COLO668 (cell line): ENCODE data around the gene SLC6A7.

Source experiments
- DNase-seq: peaks from one replicate; lab custom pipeline; 2025; ENCODE audit not compliant: unreplicated experiment; lab: John Stamatoyannopoulos, UW

SLC6A7 gene

DNA sequence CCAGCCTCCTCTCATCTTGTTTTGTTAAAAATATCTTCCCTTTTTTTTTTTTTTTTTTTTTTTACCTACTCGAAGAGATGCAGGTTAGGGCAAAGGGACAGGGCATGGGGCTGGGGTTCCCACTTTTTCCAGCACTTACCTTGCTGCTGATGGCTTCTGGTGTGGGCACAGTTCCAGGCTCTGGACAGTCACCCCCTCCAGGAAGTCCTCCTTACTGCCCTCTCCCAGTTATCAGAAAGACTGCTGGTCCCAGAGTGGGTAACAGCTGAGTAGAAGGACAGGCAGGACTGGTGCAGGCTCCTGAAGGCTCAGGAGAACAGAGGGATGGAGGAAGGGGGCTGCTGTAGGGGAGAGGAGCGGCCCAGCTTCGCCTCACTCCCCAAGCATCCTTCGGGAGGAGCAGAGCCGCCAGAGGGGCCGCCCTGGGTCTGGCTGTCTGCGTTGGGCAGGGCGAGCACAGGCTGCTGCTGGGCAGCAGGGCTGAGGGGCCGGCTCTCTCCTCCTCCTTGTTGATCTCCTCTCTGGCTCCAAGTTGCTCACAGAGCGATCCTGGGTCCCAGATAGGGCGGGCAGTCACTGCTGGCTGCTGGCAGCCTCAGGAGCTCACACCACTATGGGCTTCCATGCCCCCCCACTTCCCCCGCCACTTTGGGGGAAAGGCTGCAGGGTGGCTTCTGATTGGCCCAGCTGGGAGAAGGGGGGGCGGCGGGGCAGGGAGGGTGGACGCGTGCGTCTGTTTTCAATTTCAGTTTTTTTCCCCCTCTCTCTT lies 34.4 kb upstream of the SLC6A7 start, which contains the start of gene PDGFRB:
PDGFRB (minus strand) TSS at position 588 of the 769 bp plus-strand sequence. CDS start 18,798 bp downstream, outside the sequence.
- no peak for DNase-seq

DNA sequence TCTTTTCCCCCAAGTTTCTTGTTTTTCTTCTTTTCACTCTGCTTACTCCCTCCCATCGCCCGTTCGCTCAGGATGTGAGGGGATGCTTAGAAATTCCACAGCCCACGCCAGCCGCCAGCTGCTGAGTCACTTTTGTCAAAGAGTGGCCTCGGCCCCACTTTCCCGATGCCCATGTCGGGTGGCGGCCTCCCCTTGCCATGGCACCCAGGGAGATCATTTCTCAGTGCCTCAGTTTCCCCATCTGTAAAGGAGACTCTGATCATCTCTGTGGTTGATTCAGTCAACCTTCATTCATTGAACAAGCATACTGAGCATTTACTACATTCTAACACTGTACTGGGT lies 33.9 kb upstream of the SLC6A7 start:
- DNase-seq = no peak

DNA sequence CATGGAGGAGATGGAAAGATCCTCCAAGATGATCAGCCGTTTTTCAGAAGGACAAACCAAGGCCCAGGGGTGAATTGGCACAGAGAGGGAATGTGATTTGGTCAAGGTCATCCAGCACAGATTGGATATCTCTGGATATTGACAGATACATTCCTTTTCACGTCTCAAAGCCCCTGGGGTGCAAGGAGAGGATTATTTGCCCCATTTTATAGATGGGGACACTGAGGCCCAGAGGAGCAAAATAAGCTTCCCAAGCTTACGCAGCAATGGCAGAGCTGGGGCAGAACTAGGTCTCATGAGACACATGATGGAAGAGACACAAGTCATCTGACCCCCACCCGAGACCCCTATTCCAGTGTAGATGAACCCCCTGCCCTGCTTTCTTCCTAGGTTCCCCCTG lies 33.3 kb upstream of the SLC6A7 start:
- no peak for DNase-seq

DNA sequence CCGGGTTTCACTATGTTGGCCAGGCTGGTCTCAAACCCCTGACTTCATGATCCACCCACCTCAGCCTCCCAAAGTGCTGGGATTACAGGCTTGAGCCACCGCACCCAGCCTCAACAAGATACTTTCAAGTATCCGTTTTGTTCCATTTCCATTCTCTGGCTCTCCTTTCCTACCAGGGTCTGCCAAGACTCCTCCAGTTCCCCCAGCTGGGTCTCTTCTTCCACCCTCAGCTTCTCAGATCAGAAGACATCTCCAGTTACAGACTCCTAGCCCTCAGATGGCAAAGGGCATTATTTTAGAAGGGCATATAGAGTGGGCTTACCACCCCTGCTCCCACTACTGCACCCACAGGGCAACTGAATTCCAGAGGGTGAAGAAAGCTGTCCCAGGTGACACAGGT lies 32.7 kb upstream of the SLC6A7 start:
- no peak for DNase-seq

DNA sequence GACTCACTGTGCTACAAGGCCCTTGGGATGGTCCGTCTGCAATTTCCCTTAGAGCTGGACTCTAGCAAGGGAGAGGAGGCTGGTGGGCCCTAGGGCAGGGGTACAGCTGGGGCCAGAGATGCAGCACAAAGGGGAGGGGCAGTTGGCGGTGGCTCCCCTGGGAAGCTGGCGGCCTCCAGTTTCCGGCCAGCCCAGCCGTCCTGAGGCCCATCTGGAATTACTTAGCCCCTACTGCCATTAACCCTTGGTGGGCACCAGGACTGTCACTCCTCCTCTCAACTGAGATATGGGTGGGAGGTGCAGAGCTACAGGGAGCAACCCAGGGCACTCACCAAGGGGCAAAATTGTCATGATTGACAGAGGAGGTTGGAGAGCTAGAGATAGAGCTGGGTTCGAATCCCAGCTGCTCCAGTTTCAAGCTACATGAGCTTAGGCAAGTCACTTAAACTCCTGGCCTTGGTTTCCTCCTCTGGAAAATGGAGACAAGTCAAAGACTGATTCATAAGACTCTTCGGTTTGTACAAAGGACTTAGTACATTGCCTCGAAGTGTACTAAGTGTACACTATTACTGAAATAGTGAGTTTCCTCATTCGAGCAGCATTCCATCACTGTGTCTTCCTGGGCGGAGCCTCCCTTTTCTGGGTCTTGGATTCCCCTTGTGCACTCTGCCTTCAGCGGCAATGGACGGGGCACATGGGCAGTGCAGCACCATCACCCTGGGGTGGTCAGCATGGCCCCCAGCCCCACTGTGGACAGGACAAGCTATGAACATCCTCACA lies 31.5 kb upstream of the SLC6A7 start:
- no peak for DNase-seq

DNA sequence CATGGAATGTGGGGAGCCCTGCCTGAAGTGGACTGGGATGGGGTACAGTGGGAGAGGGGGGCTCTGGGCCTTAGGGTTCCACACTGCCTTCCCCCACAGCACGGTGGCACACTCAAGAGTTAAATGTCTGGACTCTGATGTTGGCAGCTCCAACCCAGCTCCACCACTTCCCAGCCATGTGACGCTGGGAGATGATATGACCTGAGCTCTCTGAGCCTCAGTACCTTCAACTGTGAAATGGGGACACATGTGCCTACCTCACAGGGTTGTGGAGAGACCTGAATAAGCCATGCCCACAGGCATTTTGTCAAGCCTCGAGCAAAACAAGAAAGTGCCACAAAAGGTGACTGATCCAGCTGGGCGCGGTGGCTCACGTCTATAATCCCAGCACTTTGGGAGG lies 30.8 kb upstream of the SLC6A7 start:
- no peak for DNase-seq

DNA sequence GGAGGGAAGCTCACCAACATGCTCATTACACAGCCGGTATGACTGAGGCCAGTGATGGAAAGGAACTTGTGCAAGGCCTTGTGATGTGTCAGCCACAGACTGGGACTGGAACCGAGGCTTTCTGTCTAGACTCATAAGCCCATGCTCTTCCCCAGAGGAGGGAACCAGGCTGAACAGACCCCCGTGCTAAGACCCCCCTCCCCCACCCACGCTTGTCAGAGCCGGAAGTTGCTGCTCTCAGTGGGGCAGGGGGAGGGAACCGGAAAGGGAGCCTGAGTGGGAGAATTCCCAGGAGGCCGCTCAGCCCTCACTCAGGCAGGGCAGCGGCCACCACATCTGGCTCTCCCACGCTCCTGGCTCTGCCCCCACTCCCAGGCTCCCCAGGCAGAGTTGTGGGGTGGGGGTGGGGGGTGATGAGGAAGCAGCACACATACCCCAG lies 30.1 kb upstream of the SLC6A7 start:
- DNase-seq = no peak

DNA sequence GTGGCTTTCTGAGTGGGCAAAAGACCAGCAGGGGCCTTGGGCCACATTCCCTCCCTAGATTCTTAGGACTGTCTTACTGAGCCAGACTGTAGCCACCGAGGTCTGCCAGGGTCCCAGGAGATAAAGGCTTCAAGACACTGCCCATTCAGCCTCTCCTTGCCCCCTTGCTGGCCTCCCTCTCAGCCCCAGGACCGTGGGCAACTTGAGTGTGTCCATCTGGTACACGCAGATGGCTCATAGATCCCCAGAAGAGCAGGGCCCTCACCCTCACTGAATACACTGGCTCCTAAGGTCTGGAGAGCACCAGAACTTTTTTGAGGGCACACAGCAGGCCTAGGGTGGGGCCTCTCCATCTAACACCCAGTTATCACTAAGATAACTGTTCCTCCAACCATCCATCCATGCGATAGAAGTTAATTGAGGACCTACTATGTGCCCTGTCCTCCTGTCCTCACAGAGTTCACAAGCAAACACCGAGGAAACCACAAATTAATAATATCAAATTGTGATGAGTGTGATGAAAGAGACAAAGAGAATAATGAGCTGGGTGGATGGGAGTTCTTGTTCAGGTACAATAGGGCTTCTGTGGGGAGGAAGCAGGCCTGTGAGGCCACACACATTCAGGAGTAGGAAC lies 29.3 kb upstream of the SLC6A7 start:
- DNase-seq = no peak

DNA sequence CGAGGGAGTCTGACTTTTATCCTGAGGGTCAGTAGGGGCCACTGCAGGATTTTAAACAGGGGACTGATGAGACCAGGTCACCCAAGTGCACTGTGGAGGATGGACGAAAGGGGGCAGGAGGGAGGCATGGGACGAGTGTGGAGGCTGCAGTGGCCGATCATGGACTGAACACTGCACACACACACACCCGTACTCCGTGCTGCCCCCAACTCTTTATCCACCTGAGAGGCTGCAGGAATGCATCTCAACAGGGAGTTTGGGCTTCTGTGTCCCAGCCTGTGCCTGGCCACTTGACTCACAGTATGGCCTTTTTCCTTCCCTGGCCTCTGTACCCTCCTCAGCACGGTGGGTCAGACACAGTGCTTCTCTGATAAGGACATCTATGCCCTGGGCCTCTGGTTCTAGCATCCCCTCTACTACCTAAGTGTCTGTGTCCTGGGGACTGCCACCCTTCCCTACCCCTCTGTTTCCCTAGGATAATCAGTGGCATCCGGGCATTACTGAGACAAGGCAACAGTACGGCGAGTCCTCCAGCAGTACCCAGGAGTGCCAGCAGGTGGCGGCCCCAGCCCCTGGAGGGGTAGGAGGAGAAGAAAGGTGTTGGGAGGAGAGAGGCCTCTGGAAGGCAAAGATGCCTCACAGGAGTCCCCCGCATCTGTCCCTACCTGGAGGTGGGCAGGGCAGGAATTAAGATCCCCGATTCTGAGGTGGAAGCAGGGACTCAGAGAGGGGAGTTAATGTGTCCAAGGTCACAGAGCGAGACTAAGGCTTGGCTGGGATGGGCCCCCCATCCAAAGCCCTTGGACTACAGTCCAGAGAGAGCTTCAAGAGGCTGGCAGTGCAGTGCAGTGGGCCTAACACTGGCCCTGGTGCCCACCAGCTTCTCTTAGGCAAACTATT lies 28.4 kb upstream of the SLC6A7 start:
- peak; percentile 52 for DNase-seq

DNA sequence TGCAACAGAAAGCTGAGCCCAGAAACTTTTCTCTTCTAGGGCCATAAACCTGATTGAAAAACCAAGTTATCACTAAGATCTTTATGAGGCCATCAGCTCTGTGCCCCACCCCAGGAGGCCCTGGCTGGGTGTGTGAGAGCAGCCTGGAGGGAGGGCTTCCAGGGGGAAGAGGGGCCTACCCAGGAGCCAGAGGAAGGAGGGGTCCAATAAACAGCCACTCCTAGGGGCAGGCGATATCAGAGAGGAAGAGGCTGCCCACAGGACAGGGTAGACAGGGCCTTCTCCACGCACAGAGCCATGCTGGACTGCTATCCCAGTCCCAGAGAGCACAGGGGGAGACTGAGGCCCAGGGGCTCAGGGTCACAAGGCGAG lies 27.7 kb upstream of the SLC6A7 start:
- DNase-seq = no peak

DNA sequence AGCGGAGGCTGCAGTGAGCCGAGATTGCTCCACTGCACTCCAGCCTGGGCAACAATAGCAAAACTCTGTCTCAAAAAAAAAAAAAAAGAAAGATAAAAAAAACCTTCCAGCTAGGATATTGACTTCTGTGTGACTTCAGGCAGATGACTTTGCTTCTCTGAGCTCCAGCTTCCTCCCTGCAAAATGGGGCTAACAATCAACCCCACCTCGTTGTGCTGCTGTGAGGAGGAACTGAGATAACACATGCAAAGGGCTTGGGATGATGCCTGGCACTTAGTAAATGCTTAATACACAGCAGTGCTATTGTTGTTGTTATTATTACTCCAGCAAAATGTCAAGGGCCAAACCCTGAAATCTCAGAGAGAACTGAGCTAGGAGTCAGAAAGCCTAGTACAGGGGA lies 26.8 kb upstream of the SLC6A7 start:
- no peak for DNase-seq

DNA sequence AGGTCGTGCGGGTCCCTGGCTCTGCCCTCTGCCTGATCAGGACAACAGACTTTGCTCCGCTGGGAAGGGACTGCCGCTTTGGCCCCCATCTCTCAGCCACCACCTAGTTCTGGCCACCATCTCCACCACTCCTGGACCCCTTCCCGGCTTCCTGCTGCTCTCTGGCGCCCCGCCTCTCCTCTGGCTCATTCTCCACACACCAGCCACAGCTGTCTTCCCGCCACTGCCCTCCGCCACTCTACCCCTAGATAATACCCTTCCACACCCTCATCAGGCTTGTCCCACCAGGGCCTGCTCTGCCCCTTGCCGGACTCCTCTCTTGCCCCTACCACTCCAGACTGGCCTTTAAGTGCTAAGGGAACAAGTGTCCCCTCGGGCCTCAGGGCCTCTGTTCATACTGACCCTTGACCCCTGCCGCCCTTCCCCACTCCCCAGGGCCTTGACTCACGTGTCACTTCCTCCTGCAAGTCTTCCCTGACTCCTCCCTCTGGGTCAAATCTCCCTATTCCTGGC lies 26.3 kb upstream of the SLC6A7 start:
- no peak for DNase-seq

DNA sequence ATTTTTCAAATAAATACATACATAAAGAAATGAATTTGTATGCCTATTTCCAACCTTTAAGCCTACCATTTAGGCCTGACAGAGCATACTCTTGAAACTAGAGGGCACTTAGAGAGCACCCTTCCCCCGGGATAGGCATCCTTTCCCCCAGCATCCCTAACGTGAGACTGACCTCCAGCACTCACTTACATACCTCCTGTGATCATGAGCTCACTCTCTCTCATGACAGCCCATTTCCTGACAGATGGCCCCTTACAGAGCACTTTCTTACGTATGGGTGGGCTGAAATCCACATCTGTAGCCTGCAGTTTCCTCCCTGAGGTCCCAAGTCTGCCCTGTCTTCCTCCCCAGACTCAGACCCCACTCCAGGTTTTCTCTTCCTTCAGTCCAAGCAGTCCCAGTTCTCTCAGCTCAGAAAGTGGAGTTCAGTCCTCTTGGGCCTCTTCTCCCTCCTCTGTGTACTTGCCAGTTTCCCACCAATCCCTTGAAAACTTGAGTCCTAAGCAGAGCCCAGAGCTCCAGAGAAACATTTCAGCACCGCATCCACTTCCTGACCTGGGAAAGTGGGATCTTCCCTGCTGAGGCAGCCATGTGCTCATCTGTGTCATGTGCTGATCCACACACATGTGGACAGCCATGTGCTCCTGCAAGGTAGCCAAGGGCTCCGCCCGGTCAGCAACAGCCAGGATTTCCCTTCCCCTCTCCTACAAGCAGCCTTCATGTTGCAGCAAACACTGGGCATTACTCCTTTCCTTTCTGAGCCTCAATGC lies 25.5 kb upstream of the SLC6A7 start:
- DNase-seq = no peak

DNA sequence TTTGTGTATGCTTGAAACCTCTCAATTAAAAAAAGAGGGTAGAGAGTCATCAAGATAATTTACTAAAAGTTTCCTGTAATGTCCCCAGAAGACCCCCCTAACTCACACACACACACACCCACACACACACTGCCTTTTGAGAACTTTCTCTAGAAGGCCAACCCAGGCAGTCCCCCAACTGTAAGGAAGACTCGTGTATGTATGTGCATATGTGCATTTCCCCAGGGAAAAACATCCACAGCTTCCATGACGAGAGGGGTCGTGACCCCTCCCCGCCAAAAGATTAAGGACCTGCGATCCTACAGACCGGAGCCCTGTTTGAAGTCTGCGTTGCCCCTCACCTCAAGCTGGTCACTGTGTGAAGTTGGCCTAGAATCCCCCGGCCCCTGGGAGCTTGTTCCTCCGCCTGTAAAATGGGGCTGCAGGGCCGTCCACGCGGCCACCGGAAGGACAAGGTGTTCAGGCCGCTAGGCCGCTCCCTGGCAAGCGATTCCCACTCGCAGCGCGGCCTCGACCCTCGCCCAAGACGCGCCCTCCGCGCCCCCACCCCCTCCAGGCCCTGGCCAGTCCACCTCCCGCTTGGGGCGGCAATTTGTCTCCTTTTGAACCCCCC lies 23.7 kb upstream of the SLC6A7 start:
- DNase-seq = no peak

DNA sequence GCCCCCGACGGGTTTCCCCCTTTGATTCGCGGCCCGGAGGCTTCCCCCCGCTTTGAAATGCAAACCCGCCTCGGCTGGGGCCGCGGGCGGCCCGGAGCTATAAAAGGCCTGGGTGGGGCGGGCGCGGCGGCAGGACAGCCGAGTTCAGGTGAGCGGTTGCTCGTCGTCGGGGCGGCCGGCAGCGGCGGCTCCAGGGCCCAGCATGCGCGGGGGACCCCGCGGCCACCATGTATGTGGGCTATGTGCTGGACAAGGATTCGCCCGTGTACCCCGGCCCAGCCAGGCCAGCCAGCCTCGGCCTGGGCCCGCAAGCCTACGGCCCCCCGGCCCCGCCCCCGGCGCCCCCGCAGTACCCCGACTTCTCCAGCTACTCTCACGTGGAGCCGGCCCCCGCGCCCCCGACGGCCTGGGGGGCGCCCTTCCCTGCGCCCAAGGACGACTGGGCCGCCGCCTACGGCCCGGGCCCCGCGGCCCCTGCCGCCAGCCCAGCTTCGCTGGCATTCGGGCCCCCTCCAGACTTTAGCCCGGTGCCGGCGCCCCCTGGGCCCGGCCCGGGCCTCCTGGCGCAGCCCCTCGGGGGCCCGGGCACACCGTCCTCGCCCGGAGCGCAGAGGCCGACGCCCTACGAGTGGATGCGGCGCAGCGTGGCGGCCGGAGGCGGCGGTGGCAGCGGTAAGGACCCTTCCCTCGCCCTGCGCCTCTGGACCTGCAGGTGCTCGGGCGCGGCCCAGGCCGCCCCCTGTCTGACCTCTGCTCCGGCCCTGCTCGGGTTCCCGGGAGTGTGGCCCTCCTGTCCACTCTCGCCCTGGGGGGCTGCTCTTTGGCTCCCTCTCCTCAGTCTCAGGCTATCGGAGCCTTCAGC lies 23.0 kb upstream of the SLC6A7 start, which contains the start of gene CDX1:
CDX1 (plus strand) TSS at position 129 of the 862 bp plus-strand sequence; CDS start at position 228, 99 bp downstream.
- DNase-seq = no peak

DNA sequence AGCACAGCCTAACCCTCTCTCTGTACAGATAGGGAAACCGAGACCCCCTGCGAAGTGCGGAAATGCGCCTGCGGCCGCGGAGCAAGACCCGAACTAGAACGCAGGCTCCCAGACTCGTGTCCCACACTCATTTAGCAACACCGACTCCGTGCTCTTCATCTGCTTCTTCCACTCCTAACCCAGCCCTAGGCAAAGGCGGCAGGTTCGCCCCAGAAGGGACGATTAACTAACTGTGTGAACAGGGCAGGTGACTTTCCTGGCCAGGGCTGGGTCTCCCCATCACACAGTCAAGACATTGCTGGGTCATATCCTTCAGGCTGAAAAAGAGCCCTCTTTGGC lies 22.4 kb upstream of the SLC6A7 start:
- no peak for DNase-seq

DNA sequence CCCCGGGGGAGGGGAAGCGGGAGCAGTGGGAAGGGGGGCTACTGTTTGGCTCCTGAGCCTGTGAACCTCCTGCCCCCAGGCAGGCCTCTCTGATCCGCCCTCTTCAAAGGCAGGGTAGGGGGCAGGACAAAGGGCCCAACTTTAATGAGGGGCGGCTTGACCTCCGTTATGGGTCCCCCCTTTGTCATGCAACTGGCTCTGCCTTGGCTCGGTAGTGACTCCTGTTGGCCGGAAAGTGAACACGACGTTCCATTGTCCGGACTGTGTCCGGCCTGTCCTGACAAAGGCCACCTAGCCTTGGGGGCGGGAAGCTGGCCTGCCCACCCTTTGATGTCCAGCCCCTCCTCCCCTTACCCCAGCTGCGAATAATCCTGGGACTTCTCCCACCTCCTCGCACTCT lies 22.0 kb upstream of the SLC6A7 start:
- DNase-seq = no peak

DNA sequence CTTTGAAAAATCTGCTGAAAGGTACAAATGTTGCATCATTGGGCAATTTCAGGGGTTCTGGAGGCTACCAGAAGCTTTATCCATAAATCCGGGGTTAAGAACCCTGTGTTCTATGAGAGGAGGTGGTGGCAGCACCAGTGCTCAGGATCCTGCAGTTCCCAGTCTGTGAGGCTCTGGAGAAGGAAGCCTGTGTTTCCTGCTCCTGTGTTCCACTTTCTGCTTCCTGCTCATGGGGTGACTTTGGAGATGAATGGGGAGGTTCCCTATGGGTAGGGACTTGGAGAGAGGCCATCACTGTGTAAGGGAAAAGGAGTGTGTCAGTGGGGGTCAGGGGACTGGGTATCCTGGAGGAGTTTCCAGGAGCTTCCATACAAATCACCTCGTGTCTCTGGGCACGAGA lies 21.0 kb upstream of the SLC6A7 start:
- no peak for DNase-seq

DNA sequence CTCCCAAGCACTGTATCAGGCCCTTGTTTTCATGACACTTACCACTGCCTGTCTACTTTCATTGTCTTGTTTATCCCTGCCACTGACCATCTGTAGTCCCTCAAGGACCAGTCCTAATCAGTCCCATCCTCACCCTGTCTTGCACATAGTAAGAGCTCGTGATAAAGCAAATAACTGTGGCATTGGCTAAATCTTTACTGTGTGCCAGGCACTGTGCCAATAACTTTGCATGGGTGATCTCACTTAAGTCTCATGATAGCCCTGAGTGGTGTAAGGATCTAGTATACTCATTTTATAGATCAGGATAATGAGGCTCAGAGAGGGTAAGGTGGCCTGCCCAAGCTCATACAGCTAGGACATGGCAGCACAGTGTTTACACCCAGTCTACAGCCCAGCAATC lies 17.7 kb upstream of the SLC6A7 start:
- no peak for DNase-seq
